ENCODE results near the gene REM2. TPM values are rescaled to one million over a fixed set of nuclear protein-coding genes. Genes with fewer than 3 reads are reported as not detected.

REM2 gene
- total RNA-seq, 1 experiment from 2014 or later, result 1.5 TPM

DNA sequence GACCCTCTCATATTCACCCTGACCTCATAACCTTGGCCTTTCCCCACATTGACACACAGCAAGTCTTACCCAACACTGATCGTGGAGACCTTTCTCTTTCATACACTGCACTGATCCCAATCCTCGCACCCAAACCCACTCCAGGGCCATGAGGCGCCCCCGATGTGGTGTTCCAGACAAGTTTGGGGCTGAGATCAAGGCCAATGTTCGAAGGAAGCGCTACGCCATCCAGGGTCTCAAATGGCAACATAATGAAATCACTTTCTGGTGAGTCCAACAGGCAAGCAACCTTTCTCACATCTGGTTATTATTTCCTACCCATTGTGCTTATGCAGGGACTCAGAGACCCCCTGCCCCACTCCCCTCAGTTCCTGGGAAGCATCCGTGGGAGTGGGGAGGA lies 41.3 kb upstream of the REM2 start (continued):
- TF ChIP-seq KAT7 (CRISPR knock-in tag; IDR thresholded peaks at IDR 0.05; ENCODE audit: borderline replicate concordance), result no peak
- TF ChIP-seq GRHL2 (CRISPR knock-in tag; IDR thresholded peaks at IDR 0.05; ENCODE audit: insufficient replicate concordance, severe bottlenecking), result no peak
- TF ChIP-seq ZNF263 (CRISPR knock-in tag; IDR thresholded peaks at IDR 0.05; ENCODE audit: low read depth), result no peak
- TF ChIP-seq, protein P1, sequence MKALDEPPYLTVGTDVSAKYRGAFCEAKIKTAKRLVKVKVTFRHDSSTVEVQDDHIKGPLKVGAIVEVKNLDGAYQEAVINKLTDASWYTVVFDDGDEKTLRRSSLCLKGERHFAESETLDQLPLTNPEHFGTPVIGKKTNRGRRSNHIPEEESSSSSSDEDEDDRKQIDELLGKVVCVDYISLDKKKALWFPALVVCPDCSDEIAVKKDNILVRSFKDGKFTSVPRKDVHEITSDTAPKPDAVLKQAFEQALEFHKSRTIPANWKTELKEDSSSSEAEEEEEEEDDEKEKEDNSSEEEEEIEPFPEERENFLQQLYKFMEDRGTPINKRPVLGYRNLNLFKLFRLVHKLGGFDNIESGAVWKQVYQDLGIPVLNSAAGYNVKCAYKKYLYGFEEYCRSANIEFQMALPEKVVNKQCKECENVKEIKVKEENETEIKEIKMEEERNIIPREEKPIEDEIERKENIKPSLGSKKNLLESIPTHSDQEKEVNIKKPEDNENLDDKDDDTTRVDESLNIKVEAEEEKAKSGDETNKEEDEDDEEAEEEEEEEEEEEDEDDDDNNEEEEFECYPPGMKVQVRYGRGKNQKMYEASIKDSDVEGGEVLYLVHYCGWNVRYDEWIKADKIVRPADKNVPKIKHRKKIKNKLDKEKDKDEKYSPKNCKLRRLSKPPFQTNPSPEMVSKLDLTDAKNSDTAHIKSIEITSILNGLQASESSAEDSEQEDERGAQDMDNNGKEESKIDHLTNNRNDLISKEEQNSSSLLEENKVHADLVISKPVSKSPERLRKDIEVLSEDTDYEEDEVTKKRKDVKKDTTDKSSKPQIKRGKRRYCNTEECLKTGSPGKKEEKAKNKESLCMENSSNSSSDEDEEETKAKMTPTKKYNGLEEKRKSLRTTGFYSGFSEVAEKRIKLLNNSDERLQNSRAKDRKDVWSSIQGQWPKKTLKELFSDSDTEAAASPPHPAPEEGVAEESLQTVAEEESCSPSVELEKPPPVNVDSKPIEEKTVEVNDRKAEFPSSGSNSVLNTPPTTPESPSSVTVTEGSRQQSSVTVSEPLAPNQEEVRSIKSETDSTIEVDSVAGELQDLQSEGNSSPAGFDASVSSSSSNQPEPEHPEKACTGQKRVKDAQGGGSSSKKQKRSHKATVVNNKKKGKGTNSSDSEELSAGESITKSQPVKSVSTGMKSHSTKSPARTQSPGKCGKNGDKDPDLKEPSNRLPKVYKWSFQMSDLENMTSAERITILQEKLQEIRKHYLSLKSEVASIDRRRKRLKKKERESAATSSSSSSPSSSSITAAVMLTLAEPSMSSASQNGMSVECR (CRISPR knock-in tag; IDR thresholded peaks at IDR 0.05; ENCODE audit: borderline replicate concordance), result no peak

DNA sequence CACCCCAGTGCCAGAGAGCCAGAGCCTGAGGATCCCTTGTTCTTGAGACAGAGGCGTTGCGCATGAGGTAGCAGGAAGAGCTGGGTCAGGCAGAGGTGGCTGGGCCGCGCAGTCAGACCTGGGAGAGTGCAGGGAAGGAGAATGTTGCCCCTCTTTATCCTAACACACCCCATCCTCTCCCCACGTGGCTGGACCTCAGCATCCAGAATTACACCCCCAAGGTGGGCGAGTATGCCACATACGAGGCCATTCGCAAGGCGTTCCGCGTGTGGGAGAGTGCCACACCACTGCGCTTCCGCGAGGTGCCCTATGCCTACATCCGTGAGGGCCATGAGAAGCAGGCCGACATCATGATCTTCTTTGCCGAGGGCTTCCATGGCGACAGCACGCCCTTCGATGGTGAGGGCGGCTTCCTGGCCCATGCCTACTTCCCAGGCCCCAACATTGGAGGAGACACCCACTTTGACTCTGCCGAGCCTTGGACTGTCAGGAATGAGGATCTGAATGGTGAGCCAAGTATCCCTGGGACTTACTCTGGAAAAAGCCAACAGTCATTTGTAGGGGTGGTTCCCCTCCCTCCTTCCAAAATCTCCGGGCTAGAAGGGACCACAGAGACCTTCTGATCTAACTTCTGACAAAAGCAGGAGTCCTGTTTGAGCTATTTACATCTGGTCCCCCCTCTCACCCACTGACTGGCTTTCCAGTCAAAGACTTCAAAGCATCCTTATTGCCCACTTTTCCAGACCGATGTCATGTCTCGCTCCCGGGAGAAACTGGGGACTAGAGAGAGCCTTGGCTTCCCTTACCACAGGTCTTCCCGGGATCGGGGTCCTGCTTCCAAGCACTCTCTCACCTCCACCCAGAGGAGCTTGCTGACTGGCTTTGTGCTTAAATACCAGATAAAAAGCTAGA lies 40.6 kb upstream of the REM2 start:
- ATAC-seq (no peak), DNase-seq (ENCODE audit: low spot score) (no peak)
- no peak overlapping the region for H3K27ac Mint-ChIP-seq

DNA sequence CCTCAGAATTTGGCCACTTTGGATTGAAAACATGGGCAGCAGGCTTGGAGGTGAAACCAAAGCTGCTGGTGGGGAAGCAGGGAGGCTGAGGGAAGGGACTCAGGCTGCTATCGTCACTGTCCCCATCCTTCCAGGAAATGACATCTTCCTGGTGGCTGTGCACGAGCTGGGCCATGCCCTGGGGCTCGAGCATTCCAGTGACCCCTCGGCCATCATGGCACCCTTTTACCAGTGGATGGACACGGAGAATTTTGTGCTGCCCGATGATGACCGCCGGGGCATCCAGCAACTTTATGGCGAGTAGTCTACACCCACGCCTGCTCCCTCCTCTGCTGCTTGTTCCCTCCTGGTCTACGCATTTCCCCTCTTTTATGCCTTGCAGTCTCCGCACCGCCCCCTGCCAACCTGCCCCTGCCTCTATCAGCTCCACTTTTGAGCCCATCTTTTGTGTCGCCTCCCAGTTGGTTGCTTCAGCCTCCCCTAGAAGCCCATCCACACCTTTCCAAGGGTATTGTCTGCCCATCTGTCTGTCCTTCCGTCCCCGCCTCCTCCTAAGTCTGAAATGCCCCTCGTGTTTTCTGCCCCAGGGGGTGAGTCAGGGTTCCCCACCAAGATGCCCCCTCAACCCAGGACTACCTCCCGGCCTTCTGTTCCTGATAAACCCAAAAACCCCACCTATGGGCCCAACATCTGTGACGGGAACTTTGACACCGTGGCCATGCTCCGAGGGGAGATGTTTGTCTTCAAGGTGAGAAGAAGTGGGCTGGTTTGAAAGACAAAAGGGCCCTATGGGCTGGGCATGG lies 39.7 kb upstream of the REM2 start:
- TF ChIP-seq HMGA2 (CRISPR knock-in tag; IDR thresholded peaks at IDR 0.05), result no peak
- no peak for TF ChIP-seq NFE2L1 (CRISPR knock-in tag; IDR thresholded peaks at IDR 0.05)
- TF ChIP-seq MXD4 (CRISPR knock-in tag; IDR thresholded peaks at IDR 0.05; ENCODE audit: borderline replicate concordance), result no peak
- TF ChIP-seq CBFB (CRISPR knock-in tag; IDR thresholded peaks at IDR 0.05; ENCODE audit: low read depth), result no peak
- TF ChIP-seq JUN (CRISPR knock-in tag; IDR thresholded peaks at IDR 0.05), result no peak
- TF ChIP-seq OVOL2 (CRISPR knock-in tag; IDR thresholded peaks at IDR 0.05; ENCODE audit: borderline replicate concordance), result no peak
- TF ChIP-seq, protein P2, sequence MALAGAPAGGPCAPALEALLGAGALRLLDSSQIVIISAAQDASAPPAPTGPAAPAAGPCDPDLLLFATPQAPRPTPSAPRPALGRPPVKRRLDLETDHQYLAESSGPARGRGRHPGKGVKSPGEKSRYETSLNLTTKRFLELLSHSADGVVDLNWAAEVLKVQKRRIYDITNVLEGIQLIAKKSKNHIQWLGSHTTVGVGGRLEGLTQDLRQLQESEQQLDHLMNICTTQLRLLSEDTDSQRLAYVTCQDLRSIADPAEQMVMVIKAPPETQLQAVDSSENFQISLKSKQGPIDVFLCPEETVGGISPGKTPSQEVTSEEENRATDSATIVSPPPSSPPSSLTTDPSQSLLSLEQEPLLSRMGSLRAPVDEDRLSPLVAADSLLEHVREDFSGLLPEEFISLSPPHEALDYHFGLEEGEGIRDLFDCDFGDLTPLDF (CRISPR knock-in tag; IDR thresholded peaks at IDR 0.05), result no peak
- no peak for TF ChIP-seq ZNF423 (CRISPR knock-in tag; IDR thresholded peaks at IDR 0.05)
- no peak for TF ChIP-seq ELF4 (CRISPR knock-in tag; IDR thresholded peaks at IDR 0.05; ENCODE audit: low read depth)
- TF ChIP-seq, protein P3, sequence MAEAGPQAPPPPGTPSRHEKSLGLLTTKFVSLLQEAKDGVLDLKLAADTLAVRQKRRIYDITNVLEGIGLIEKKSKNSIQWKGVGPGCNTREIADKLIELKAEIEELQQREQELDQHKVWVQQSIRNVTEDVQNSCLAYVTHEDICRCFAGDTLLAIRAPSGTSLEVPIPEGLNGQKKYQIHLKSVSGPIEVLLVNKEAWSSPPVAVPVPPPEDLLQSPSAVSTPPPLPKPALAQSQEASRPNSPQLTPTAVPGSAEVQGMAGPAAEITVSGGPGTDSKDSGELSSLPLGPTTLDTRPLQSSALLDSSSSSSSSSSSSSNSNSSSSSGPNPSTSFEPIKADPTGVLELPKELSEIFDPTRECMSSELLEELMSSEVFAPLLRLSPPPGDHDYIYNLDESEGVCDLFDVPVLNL (CRISPR knock-in tag; IDR thresholded peaks at IDR 0.05; ENCODE audit: borderline replicate concordance, low read depth), result no peak
- no peak overlapping the region for H3K4me3 Mint-ChIP-seq
- ATAC-seq (no peak), DNase-seq (ENCODE audit: low spot score) (no peak)
- ChIA-PET CTCF (interaction anchor here (0.9 to 2.0 kb wide), 3 partner anchors 9 to 20 kb away, joined by 4 to 10 read pairs (median 5); no protein-coding TSS in a partner anchor), POLR2A (no interaction called here)
- H3K4me1 Mint-ChIP-seq, result peaks cover 25% of the 10 kb centered on the region
- no peak overlapping the region for H3K27ac Mint-ChIP-seq
- peaks cover 44% of the 10 kb centered on the region for H3K36me3 Mint-ChIP-seq
- no peaks in the 10 kb centered on the region for H3K27me3 Mint-ChIP-seq (ENCODE audit: low read depth)
- no peaks in the 10 kb centered on the region for H3K9me3 Mint-ChIP-seq

More for the DNA sequence above, 40.6 kb upstream of the REM2 start:
- Mint-ChIP-seq H3K9me3 (no peaks in the 10 kb centered on the region), H3K4me1 (peaks cover 22% of the 10 kb centered on the region), H3K27me3 (ENCODE audit: low read depth) (no peaks in the 10 kb centered on the region), H3K4me3 (no peak overlapping the region), H3K36me3 (peaks cover 44% of the 10 kb centered on the region)
- ChIA-PET POLR2A (no interaction called here), CTCF (interaction anchor here (0.9 to 1.0 kb wide), 2 partner anchors 10 to 20 kb away, joined by 4 to 5 read pairs; no protein-coding TSS in a partner anchor)
- TF ChIP-seq ZNF219 (CRISPR knock-in tag; IDR thresholded peaks at IDR 0.05; ENCODE audit: borderline replicate concordance) (no peak), ZNF138 (CRISPR knock-in tag; conservative IDR thresholded peaks at IDR 0.05) (no peak)
- TF ChIP-seq, protein P4, sequence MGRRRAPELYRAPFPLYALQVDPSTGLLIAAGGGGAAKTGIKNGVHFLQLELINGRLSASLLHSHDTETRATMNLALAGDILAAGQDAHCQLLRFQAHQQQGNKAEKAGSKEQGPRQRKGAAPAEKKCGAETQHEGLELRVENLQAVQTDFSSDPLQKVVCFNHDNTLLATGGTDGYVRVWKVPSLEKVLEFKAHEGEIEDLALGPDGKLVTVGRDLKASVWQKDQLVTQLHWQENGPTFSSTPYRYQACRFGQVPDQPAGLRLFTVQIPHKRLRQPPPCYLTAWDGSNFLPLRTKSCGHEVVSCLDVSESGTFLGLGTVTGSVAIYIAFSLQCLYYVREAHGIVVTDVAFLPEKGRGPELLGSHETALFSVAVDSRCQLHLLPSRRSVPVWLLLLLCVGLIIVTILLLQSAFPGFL (CRISPR knock-in tag; IDR thresholded peaks at IDR 0.05; ENCODE audit: borderline replicate concordance), result no peak
- TF ChIP-seq, protein P5, sequence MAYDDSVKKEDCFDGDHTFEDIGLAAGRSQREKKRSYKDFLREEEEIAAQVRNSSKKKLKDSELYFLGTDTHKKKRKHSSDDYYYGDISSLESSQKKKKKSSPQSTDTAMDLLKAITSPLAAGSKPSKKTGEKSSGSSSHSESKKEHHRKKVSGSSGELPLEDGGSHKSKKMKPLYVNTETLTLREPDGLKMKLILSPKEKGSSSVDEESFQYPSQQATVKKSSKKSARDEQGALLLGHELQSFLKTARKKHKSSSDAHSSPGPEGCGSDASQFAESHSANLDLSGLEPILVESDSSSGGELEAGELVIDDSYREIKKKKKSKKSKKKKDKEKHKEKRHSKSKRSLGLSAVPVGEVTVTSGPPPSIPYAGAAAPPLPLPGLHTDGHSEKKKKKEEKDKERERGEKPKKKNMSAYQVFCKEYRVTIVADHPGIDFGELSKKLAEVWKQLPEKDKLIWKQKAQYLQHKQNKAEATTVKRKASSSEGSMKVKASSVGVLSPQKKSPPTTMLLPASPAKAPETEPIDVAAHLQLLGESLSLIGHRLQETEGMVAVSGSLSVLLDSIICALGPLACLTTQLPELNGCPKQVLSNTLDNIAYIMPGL (CRISPR knock-in tag; IDR thresholded peaks at IDR 0.05), result no peak

Data from WTC11 (cell line).